Measurements from ENCODE around the gene BCAS1.
A peak's percentile ranks its signal among the peaks of the same experiment; 100 is the strongest.

BCAS1 gene

GRCh38 chr20:53948383-53949318, 121.7 kb downstream of the BCAS1 start:
- H3K4me3 ChIP-seq (ENCODE audit: low read depth in 1 of 2, low read length in 2 of 2) = peak overlapping the region in 1 of 2 experiments; percentile 18; a peak in 2 of 4 replicates
- no peak overlapping the region for H3K9ac ChIP-seq (ENCODE audit: low read depth, low read length)
- peak overlapping the region; percentile 57 for H3K4me2 ChIP-seq (ENCODE audit: insufficient read depth, low read length)
- H3K9me3 ChIP-seq (ENCODE audit: insufficient read depth, low read length, severe bottlenecking) = peaks cover 3% of the 10 kb centered on the region
- H3K79me2 ChIP-seq (ENCODE audit: insufficient read depth, low read length) = no peaks in the 10 kb centered on the region
- H4K20me1 ChIP-seq (ENCODE audit: insufficient read depth, low read length) = no peaks in the 10 kb centered on the region
- H3K36me3 ChIP-seq (ENCODE audit: insufficient read depth, low read length) = no peaks in the 10 kb centered on the region
- no peak for DNase-seq
- H3K27ac ChIP-seq (ENCODE audit: low read length) = no peak overlapping the region
- peak; percentile 48 for ATAC-seq (ENCODE audit: insufficient read depth, low read depth)
- H2AFZ ChIP-seq (ENCODE audit: low read depth, low read length) = no peak overlapping the region
- no peaks in the 10 kb centered on the region for H3K27me3 ChIP-seq (ENCODE audit: insufficient read depth, low read length, poor library complexity)
- TF ChIP-seq CTCF (IDR thresholded peaks at IDR 0.05; ENCODE audit: borderline replicate concordance, extremely low read depth, low read length, poor library complexity, severe bottlenecking) = no peak
- no peak for TF ChIP-seq EZH2 (IDR thresholded peaks at IDR 0.05; ENCODE audit: borderline replicate concordance, low read depth, low read length, severe bottlenecking)
- peaks cover 23% of the 10 kb centered on the region for H3K4me1 ChIP-seq (ENCODE audit: insufficient read depth, low read length)

GRCh38 chr20:53947501-53948195, 122.7 kb downstream of the BCAS1 start:
- no peak for TF ChIP-seq CTCF (IDR thresholded peaks at IDR 0.05; ENCODE audit: borderline replicate concordance, extremely low read depth, low read length, poor library complexity, severe bottlenecking)
- TF ChIP-seq EZH2 (IDR thresholded peaks at IDR 0.05; ENCODE audit: borderline replicate concordance, low read depth, low read length, severe bottlenecking) = no peak
- no peaks in the 10 kb centered on the region for H3K79me2 ChIP-seq (ENCODE audit: insufficient read depth, low read length)
- H3K9ac ChIP-seq (ENCODE audit: low read depth, low read length) = no peak overlapping the region
- H3K9me3 ChIP-seq (ENCODE audit: insufficient read depth, low read length, severe bottlenecking) = peaks cover 2% of the 10 kb centered on the region
- H3K27ac ChIP-seq (ENCODE audit: low read length) = no peak overlapping the region
- peaks cover 23% of the 10 kb centered on the region for H3K4me1 ChIP-seq (ENCODE audit: insufficient read depth, low read length)
- H2AFZ ChIP-seq (ENCODE audit: low read depth, low read length) = no peak overlapping the region
- H4K20me1 ChIP-seq (ENCODE audit: insufficient read depth, low read length) = no peaks in the 10 kb centered on the region
- no peak overlapping the region for H3K4me2 ChIP-seq (ENCODE audit: insufficient read depth, low read length)
- H3K27me3 ChIP-seq (ENCODE audit: insufficient read depth, low read length, poor library complexity) = no peaks in the 10 kb centered on the region
- no peak overlapping the region for H3K4me3 ChIP-seq (ENCODE audit: low read depth in 1 of 2, low read length in 2 of 2)
- no peaks in the 10 kb centered on the region for H3K36me3 ChIP-seq (ENCODE audit: insufficient read depth, low read length)
- ATAC-seq (ENCODE audit: insufficient read depth, low read depth) (no peak), DNase-seq (no peak)

- Histone ChIP-seq H3K79me2 (ENCODE audit: insufficient read depth, low read length) (no peaks in the 10 kb centered on the region), H3K36me3 (ENCODE audit: insufficient read depth, low read length) (no peaks in the 10 kb centered on the region), H3K4me3 (ENCODE audit: low read depth in 1 of 2, low read length in 2 of 2) (no peak overlapping the region), H2AFZ (ENCODE audit: low read depth, low read length) (no peak overlapping the region), H3K4me1 (ENCODE audit: insufficient read depth, low read length) (peaks cover 23% of the 10 kb centered on the region), H3K27ac (ENCODE audit: low read length) (no peak overlapping the region), H3K4me2 (ENCODE audit: insufficient read depth, low read length) (no peak overlapping the region), H4K20me1 (ENCODE audit: insufficient read depth, low read length) (no peaks in the 10 kb centered on the region), H3K9me3 (ENCODE audit: insufficient read depth, low read length, severe bottlenecking) (no peaks in the 10 kb centered on the region), H3K9ac (ENCODE audit: low read depth, low read length) (no peak overlapping the region), H3K27me3 (ENCODE audit: insufficient read depth, low read length, poor library complexity) (no peaks in the 10 kb centered on the region)
- TF ChIP-seq EZH2 (IDR thresholded peaks at IDR 0.05; ENCODE audit: borderline replicate concordance, low read depth, low read length, severe bottlenecking) = no peak
- TF ChIP-seq CTCF (IDR thresholded peaks at IDR 0.05; ENCODE audit: borderline replicate concordance, extremely low read depth, low read length, poor library complexity, severe bottlenecking) = no peak
- ATAC-seq (ENCODE audit: insufficient read depth, low read depth) (no peak), DNase-seq (no peak)
These were observed 124.3 kb downstream of the BCAS1 start for GRCh38 chr20:53946106-53946505.

Measured in DND-41 (cell line).